Measurements from ENCODE around the gene ACTR1B. TPM values are rescaled to one million over a fixed set of nuclear protein-coding genes. Genes with fewer than 3 reads are reported as not detected.

ACTR1B gene
- total RNA-seq, 1 experiment from 2014 or later = 36.3 TPM

- DNase-seq (ENCODE audit: low spot score) = no peak
- no peak for TF ChIP-seq CTCF (conservative IDR thresholded peaks at IDR 0.05; ENCODE audit: low read depth, low read length)
- no peak for TF ChIP-seq EZH2 (IDR thresholded peaks at IDR 0.05; ENCODE audit: borderline replicate concordance, low read depth, low read length, poor library complexity, severe bottlenecking)
- Histone ChIP-seq H3K27me3 (replicated peaks; ENCODE audit: insufficient read depth, low read depth, low read length, poor library complexity) (no peaks in the 10 kb centered on the region), H3K27ac (ENCODE audit: low read depth, low read length, poor library complexity, severe bottlenecking) (no peak overlapping the region), H3K9me3 (ENCODE audit: low read depth, low read length, poor library complexity, severe bottlenecking) (no peaks in the 10 kb centered on the region), H3K4me1 (ENCODE audit: insufficient read depth, low read length, poor library complexity, severe bottlenecking) (peaks cover 17% of the 10 kb centered on the region), H3K36me3 (ENCODE audit: insufficient read depth, low read length, poor library complexity, severe bottlenecking) (no peaks in the 10 kb centered on the region), H3K4me3 (ENCODE audit: low read depth, low read length, poor library complexity, severe bottlenecking) (no peak overlapping the region)
- ChIA-PET POLR2A (ENCODE audit: low non-redundant PET) (no interaction called here), CTCF (no interaction called here)
- intact Hi-C loops (cut with micrococcal nuclease; ENCODE audit: unreplicated experiment) = loop anchor here (5.0 kb wide), 1 partner anchor 682 kb away; no protein-coding TSS in a partner anchor
- BruUV-seq (replicated peaks) = no TSS peak
Observed at GRCh38 chr2:97704989-97705388, 41.1 kb upstream of the ACTR1B start.

- no peaks in the 10 kb centered on the region for H3K27me3 ChIP-seq (replicated peaks; ENCODE audit: insufficient read depth, low read depth, low read length, poor library complexity)
- DNase-seq (ENCODE audit: low spot score) = no peak
- no TSS peak for BruUV-seq (replicated peaks)
- no peaks in the 10 kb centered on the region for H3K9me3 ChIP-seq (ENCODE audit: low read depth, low read length, poor library complexity, severe bottlenecking)
- no peaks in the 10 kb centered on the region for H3K36me3 ChIP-seq (ENCODE audit: insufficient read depth, low read length, poor library complexity, severe bottlenecking)
- ChIA-PET POLR2A (ENCODE audit: low non-redundant PET) (no interaction called here), CTCF (no interaction called here)
- no peak for TF ChIP-seq EZH2 (IDR thresholded peaks at IDR 0.05; ENCODE audit: borderline replicate concordance, low read depth, low read length, poor library complexity, severe bottlenecking)
- TF ChIP-seq CTCF (conservative IDR thresholded peaks at IDR 0.05; ENCODE audit: low read depth, low read length) = no peak
- H3K4me1 ChIP-seq (ENCODE audit: insufficient read depth, low read length, poor library complexity, severe bottlenecking) = peaks cover 17% of the 10 kb centered on the region
- intact Hi-C loops (cut with micrococcal nuclease; ENCODE audit: unreplicated experiment) = loop anchor here (5.0 kb wide), 1 partner anchor 684 kb away; no protein-coding TSS in a partner anchor
- H3K27ac ChIP-seq (ENCODE audit: low read depth, low read length, poor library complexity, severe bottlenecking) = no peak overlapping the region
- H3K4me3 ChIP-seq (ENCODE audit: low read depth, low read length, poor library complexity, severe bottlenecking) = no peak overlapping the region
Observed at GRCh38 chr2:97703741-97704140, 39.9 kb upstream of the ACTR1B start.

- BruUV-seq (replicated peaks) = no TSS peak
- CTCF ChIA-PET = no interaction called here
- no peaks in the 10 kb centered on the region for H3K9me3 ChIP-seq (ENCODE audit: low read depth, low read length, poor library complexity, severe bottlenecking)
- no peak for TF ChIP-seq CTCF (conservative IDR thresholded peaks at IDR 0.05; ENCODE audit: low read depth, low read length)
- TF ChIP-seq EZH2 (IDR thresholded peaks at IDR 0.05; ENCODE audit: borderline replicate concordance, low read depth, low read length, poor library complexity, severe bottlenecking) = no peak
- no peaks in the 10 kb centered on the region for H3K36me3 ChIP-seq (ENCODE audit: insufficient read depth, low read length, poor library complexity, severe bottlenecking)
- no peak overlapping the region for H3K4me3 ChIP-seq (ENCODE audit: low read depth, low read length, poor library complexity, severe bottlenecking)
- no peaks in the 10 kb centered on the region for H3K27me3 ChIP-seq (replicated peaks; ENCODE audit: insufficient read depth, low read depth, low read length, poor library complexity)
- peak; percentile 91 for DNase-seq (ENCODE audit: low spot score)
- intact Hi-C loops (cut with micrococcal nuclease; ENCODE audit: unreplicated experiment) = loop anchor here (5.0 kb wide), 1 partner anchor 684 kb away; no protein-coding TSS in a partner anchor
- peak overlapping the region; percentile 44 for H3K27ac ChIP-seq (ENCODE audit: low read depth, low read length, poor library complexity, severe bottlenecking)
- POLR2A ChIA-PET (ENCODE audit: low non-redundant PET) = no interaction called here
- peaks cover 17% of the 10 kb centered on the region for H3K4me1 ChIP-seq (ENCODE audit: insufficient read depth, low read length, poor library complexity, severe bottlenecking)
Observed at GRCh38 chr2:97702731-97703470, 39.1 kb upstream of the ACTR1B start.

Data from A673 (cell line).